NCI-H510A (cell line): ENCODE data around the gene TMED7.

Experiments used
- DNase-seq: peaks from one replicate; lab custom pipeline; 2025; lab: John Stamatoyannopoulos, UW

TMED7 gene

GRCh38 chr5:115627295-115627865 is 1.5 kb upstream of the TMED7 start:
- DNase-seq, result no peak

GRCh38 chr5:115626445-115626823 is 598 bp upstream of the TMED7 start:
- DNase-seq, result no peak

DNA sequence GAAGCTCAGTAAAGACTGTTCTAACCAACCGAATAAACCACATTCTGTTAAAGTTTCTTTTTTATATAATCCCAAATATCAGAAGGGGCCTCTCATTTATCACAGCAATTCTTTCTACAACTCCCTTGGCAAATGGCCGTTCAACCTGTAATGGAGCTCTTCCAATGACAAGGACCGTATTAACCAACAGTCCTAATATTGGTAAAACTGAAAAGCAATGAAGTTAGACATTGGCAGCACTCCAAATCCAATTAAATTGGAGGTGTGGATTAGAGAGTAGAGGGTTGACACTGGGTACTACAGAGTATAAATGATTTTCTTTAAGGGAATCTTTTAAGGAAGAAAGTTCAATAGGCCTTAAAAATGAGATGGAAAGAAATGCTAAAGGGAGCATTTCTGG is 842 bp downstream of the TMED7 start:
- DNase-seq, result no peak

DNA sequence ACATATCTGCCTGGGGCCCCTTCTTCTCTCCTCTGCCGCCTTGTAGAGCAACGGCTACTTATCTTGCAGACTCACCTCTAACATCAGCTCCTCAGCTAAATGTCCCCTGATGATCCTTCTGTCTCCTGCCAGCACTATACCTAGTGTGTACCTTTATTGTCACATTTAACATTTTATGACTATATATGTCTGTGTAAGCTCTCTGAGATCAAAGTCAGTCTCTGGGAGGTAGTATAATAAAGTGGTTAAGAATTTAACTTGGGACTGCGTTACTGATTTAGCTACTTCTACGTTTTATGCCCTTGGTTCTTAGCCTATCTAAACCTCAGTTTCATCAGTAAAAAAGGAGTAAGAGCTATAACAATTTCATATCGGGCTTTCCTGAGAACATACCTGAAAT is 2.2 kb downstream of the TMED7 start:
- no peak for DNase-seq

DNA sequence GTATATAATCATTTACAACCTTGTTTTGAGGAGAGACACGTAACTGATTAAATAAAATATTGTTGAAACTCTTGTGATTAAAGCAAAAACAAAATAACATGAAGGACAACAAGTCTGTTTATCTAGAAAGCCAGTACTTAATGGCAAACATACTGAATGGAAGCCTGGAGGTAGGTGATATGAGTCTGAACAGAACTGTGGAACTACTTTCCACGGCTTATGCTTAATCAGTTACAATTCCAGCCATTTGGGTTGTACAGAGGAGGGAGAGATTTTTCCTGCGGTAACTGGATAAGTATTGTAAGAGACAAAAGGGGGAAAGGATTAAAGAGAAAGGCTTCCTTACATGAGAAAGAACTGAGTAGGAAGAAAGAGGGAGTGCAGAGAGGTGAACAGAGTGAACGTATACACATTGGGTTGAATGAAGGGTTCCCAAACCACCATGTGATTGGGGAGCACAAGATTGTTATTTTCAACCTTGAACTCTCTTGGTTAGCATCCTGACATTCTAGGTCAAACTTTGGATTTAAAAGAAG is 4.4 kb downstream of the TMED7 start:
- DNase-seq, result no peak

GRCh38 chr5:115616892-115617291 is 8.9 kb downstream of the TMED7 start:
- no peak for DNase-seq

- no peak for DNase-seq
Measured at GRCh38 chr5:115616472-115616871, 9.4 kb downstream of the TMED7 start.

DNA sequence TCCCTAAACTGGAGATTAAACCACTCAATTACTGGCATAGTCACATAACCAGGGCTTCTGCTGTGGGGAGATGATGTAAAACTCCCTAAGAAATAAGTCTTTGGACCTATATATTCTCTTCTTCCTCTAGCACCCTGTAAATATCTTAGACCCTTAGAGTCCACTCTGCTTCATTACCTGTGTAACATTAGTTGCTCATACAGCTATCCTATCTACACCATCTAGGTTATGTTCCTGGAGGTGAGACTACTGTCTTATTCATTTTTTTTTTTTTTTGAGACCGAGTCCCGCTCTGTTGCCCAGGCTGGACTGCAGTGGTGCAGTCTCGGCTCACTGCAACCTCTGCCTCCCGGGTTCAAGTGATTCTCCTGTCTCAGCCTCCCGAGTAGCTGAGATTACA is 14.0 kb downstream of the TMED7 start:
- no peak for DNase-seq

GRCh38 chr5:115607935-115608334 is 17.9 kb downstream of the TMED7 start:
- no peak for DNase-seq

- DNase-seq, result no peak
Measured at GRCh38 chr5:115605436-115605835, 20.4 kb downstream of the TMED7 start.

GRCh38 chr5:115602591-115603125 is 23.2 kb downstream of the TMED7 start:
- DNase-seq, result no peak

- no peak for DNase-seq
Measured at GRCh38 chr5:115601701-115602590, 23.9 kb downstream of the TMED7 start, which contains the start of gene TICAM2. Gene TICAM2, minus strand, starts transcription at chr5:115602479. Its CDS starts 21,223 bp downstream, at chr5:115581256.

DNA sequence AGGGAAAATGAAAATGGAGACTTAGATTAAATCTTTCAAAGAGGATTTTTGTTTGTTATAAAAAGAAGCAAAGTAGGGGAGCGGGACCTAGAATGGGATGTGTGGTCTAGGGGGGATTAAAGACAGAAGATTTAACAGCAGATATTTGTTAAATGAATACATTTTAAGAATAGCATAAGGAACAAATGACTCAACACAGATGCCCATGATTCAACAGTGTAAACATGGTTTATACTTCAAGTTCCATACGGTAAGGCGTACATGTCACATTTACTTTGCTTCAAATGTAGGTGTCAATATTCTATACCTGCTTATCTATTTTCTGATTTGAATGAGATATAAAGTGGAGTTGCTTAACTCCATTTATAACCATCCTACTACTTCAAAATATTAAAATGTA is 25.1 kb downstream of the TMED7 start:
- DNase-seq, result no peak

DNA sequence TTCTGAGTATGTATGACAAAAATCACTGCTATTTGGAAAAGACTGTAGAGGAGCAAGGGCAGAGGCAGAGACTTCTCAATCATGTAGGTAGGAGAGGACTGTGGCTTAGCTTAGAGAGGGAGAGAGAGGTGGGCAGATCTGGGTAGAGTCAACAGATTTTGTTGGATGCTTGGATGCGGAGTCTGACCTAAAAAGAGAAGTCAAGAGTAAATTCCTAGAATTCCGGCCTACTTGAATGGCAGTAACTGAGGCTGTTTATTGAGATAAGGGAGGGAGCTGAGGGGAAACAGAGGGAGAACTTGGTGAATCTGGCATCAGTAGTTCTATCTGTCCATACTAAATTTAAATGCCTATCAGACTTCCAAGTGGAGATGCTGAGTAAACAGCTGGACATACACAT is 25.9 kb downstream of the TMED7 start:
- DNase-seq, result no peak

DNA sequence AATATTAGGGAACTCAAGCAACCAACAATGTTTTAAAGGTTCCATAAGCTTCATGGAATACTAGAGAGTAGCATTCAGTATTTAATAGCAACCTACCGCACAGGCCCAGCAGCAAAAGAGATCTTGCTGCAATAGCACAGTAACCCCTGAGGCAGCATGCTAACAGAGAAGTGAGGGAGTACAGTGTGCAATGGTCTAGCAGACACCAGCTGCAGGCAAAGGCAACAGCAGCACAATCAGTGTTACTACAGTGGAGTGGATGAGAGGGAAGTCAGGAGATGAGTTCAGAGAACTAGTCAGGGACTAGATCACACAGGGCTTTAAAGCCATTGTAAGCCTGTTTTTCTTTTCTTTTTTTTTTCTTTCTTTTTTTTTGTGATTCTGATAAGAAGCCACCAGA is 26.3 kb downstream of the TMED7 start:
- DNase-seq, result no peak

- no peak for DNase-seq
Measured at GRCh38 chr5:115594128-115595047, 31.4 kb downstream of the TMED7 start.

- no peak for DNase-seq
Measured at GRCh38 chr5:115589043-115589442, 36.8 kb downstream of the TMED7 start.

GRCh38 chr5:115588640-115589039 is 37.2 kb downstream of the TMED7 start:
- DNase-seq, result no peak

GRCh38 chr5:115586525-115587146 is 39.2 kb downstream of the TMED7 start:
- no peak for DNase-seq

GRCh38 chr5:115585265-115585664 is 40.6 kb downstream of the TMED7 start:
- no peak for DNase-seq

- no peak for DNase-seq
Measured at GRCh38 chr5:115584501-115584900, 41.3 kb downstream of the TMED7 start.

DNA sequence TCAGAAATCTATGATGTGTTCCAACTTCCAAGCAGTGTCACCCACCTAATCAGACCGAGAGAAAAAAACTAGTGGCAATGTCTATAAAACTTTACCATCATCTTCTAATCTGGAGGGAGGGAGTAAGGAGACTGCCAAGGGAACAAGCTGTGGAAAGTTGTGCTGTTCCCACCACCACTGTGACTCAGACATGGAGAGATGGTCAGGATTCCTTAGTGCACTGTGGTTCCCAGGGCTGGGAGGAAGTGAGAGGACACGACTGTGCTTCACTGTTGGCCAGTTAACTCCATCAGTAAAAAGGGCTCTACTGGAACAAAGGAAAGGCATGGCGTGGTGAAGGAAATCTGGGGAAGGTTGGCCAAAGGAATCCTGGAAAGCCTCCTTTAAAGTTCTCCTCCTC is 42.4 kb downstream of the TMED7 start:
- no peak for DNase-seq
